Loucy (cell line): ENCODE data around the gene P2RX7.

Experiments used
- EZH2phosphoT487 ChIP-seq: fragments of 200-600 bp; IDR thresholded peaks from 2 replicates; pipeline ENCODE4 v1.6.1; 2018; ENCODE audit warnings: antibody characterized with exemption, mild to moderate bottlenecking, moderate library complexity, borderline replicate concordance
- TF ChIP-seq, protein P1 (sequence below): fragments of 200-600 bp; sonication (generic); conservative IDR thresholded peaks from 2 replicates; pipeline ENCODE4 v1.5.1; 2014; ENCODE audit warnings: mild to moderate bottlenecking, antibody characterized with exemption, low read length

DNA sequence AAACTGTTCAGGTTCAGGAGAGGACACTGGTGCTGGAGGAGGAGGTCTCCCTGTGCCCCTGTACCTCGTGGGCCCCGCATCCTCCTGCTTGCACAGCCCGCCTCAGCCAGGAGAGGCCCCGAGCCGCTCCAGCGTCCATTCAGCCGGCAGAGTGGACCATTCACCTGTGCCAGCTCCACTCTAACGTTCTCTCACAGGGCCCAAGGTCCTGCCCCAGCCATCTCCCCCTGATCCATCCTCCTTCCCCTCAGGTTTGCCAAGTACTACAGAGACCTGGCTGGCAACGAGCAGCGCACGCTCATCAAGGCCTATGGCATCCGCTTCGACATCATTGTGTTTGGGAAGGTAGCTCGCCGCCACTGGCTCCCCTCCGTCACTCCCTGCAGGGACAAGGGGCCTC lies 99.5 kb downstream of the P2RX7 start:
- TF ChIP-seq, protein P1, sequence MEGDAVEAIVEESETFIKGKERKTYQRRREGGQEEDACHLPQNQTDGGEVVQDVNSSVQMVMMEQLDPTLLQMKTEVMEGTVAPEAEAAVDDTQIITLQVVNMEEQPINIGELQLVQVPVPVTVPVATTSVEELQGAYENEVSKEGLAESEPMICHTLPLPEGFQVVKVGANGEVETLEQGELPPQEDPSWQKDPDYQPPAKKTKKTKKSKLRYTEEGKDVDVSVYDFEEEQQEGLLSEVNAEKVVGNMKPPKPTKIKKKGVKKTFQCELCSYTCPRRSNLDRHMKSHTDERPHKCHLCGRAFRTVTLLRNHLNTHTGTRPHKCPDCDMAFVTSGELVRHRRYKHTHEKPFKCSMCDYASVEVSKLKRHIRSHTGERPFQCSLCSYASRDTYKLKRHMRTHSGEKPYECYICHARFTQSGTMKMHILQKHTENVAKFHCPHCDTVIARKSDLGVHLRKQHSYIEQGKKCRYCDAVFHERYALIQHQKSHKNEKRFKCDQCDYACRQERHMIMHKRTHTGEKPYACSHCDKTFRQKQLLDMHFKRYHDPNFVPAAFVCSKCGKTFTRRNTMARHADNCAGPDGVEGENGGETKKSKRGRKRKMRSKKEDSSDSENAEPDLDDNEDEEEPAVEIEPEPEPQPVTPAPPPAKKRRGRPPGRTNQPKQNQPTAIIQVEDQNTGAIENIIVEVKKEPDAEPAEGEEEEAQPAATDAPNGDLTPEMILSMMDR: no peak
- no peak for TF ChIP-seq EZH2phosphoT487
